ENCODE results near the gene SYNJ1. TPM values are rescaled to one million over a fixed set of nuclear protein-coding genes. Genes with fewer than 3 reads are reported as not detected.

The SYNJ1 gene
- total and polyA plus RNA-seq, 9 of the 15 experiments (the other 6 are each of a cell fraction or from before 2014, with no cell fraction given), result 2.4 to 10.6 (median 5.6) TPM

DNA sequence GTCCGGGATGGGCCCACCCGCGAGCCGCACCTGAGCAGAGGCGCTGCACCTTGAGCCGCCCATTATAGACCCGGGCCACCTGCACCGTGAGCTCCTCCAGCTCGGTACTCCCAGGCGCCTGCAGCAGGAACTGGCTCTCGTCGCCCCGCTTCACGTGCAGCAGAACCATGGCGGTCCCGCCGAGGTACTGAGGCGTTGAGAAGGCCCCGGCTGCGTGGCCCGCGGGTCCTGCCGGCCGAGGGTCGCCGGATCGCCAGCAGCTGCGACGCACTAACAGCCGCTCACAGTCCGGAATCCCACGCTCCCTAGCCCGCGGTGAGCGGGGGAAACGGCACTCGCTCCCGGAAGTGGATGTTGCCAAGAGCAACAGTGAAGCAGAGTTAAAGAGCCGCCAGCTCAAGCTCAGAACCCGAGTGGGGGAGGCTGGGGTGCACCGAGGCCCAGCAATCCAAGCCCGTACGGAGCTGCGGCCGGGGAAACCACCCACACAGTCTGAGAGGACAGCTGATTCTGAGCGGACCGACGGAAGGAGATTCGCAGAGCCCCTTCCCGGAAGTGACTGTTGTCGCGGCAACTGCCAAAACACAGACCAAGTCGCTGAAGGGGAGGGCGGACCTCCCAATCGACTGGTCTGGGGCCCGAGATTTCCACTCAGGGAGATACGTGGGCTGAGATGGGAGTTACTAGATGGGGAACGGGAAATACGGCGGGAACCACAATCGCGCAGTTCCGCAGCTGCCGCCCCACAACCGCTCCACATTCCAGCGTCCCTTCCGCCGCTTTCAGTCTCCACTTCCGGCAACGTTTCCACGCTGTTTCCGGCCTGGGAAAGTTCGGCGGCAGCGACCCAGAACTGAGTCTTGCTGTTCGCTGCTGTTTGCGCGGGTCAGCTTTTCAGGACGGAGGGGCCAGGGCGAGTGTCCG is 115.5 kb downstream of the SYNJ1 start, which contains the start of gene CFAP298 (continued):
- TF ChIP-seq XRCC5 (IDR thresholded peaks at IDR 0.05; ENCODE audit: low read depth, low read length) (peak; percentile 89), ZNF507 (tag; conservative IDR thresholded peaks at IDR 0.05) (no peak), CBX8 (IDR thresholded peaks at IDR 0.05; ENCODE audit: borderline replicate concordance, extremely low read depth, low read depth, low read length, poor library complexity, severe bottlenecking) (no peak), RBM17 (IDR thresholded peaks at IDR 0.05; ENCODE audit: borderline replicate concordance, low read depth, low read length) (no peak), NR1H2 (CRISPR knock-in tag; IDR thresholded peaks at IDR 0.05) (0 out of 2 replicates have a peak, but pooled peaks have one; percentile 58), NUFIP1 (IDR thresholded peaks at IDR 0.05; ENCODE audit: partially characterized antibody) (no peak), E2F3 (CRISPR knock-in tag; IDR thresholded peaks at IDR 0.05) (no peak; the same call in none of the 2 replicates), MAFF (IDR thresholded peaks at IDR 0.05; ENCODE audit: low read length) (no peak), DNMT1 (IDR thresholded peaks at IDR 0.05) (peak; percentile 90; the same call in 1 of the 2 replicates), ZBTB12 (CRISPR knock-in tag; IDR thresholded peaks at IDR 0.05) (no peak)
- TF ChIP-seq, protein P1, sequence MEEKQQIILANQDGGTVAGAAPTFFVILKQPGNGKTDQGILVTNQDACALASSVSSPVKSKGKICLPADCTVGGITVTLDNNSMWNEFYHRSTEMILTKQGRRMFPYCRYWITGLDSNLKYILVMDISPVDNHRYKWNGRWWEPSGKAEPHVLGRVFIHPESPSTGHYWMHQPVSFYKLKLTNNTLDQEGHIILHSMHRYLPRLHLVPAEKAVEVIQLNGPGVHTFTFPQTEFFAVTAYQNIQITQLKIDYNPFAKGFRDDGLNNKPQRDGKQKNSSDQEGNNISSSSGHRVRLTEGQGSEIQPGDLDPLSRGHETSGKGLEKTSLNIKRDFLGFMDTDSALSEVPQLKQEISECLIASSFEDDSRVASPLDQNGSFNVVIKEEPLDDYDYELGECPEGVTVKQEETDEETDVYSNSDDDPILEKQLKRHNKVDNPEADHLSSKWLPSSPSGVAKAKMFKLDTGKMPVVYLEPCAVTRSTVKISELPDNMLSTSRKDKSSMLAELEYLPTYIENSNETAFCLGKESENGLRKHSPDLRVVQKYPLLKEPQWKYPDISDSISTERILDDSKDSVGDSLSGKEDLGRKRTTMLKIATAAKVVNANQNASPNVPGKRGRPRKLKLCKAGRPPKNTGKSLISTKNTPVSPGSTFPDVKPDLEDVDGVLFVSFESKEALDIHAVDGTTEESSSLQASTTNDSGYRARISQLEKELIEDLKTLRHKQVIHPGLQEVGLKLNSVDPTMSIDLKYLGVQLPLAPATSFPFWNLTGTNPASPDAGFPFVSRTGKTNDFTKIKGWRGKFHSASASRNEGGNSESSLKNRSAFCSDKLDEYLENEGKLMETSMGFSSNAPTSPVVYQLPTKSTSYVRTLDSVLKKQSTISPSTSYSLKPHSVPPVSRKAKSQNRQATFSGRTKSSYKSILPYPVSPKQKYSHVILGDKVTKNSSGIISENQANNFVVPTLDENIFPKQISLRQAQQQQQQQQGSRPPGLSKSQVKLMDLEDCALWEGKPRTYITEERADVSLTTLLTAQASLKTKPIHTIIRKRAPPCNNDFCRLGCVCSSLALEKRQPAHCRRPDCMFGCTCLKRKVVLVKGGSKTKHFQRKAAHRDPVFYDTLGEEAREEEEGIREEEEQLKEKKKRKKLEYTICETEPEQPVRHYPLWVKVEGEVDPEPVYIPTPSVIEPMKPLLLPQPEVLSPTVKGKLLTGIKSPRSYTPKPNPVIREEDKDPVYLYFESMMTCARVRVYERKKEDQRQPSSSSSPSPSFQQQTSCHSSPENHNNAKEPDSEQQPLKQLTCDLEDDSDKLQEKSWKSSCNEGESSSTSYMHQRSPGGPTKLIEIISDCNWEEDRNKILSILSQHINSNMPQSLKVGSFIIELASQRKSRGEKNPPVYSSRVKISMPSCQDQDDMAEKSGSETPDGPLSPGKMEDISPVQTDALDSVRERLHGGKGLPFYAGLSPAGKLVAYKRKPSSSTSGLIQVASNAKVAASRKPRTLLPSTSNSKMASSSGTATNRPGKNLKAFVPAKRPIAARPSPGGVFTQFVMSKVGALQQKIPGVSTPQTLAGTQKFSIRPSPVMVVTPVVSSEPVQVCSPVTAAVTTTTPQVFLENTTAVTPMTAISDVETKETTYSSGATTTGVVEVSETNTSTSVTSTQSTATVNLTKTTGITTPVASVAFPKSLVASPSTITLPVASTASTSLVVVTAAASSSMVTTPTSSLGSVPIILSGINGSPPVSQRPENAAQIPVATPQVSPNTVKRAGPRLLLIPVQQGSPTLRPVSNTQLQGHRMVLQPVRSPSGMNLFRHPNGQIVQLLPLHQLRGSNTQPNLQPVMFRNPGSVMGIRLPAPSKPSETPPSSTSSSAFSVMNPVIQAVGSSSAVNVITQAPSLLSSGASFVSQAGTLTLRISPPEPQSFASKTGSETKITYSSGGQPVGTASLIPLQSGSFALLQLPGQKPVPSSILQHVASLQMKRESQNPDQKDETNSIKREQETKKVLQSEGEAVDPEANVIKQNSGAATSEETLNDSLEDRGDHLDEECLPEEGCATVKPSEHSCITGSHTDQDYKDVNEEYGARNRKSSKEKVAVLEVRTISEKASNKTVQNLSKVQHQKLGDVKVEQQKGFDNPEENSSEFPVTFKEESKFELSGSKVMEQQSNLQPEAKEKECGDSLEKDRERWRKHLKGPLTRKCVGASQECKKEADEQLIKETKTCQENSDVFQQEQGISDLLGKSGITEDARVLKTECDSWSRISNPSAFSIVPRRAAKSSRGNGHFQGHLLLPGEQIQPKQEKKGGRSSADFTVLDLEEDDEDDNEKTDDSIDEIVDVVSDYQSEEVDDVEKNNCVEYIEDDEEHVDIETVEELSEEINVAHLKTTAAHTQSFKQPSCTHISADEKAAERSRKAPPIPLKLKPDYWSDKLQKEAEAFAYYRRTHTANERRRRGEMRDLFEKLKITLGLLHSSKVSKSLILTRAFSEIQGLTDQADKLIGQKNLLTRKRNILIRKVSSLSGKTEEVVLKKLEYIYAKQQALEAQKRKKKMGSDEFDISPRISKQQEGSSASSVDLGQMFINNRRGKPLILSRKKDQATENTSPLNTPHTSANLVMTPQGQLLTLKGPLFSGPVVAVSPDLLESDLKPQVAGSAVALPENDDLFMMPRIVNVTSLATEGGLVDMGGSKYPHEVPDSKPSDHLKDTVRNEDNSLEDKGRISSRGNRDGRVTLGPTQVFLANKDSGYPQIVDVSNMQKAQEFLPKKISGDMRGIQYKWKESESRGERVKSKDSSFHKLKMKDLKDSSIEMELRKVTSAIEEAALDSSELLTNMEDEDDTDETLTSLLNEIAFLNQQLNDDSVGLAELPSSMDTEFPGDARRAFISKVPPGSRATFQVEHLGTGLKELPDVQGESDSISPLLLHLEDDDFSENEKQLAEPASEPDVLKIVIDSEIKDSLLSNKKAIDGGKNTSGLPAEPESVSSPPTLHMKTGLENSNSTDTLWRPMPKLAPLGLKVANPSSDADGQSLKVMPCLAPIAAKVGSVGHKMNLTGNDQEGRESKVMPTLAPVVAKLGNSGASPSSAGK (IDR thresholded peaks at IDR 0.05), result peak; percentile 19
- TF ChIP-seq, protein P2, sequence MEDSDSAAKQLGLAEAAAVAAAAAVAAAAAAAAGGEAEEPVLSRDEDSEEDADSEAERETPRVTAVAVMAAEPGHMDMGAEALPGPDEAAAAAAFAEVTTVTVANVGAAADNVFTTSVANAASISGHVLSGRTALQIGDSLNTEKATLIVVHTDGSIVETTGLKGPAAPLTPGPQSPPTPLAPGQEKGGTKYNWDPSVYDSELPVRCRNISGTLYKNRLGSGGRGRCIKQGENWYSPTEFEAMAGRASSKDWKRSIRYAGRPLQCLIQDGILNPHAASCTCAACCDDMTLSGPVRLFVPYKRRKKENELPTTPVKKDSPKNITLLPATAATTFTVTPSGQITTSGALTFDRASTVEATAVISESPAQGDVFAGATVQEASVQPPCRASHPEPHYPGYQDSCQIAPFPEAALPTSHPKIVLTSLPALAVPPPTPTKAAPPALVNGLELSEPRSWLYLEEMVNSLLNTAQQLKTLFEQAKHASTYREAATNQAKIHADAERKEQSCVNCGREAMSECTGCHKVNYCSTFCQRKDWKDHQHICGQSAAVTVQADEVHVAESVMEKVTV (CRISPR knock-in tag; IDR thresholded peaks at IDR 0.05), result no peak

All from K562 (cell line).